Cardiac muscle cell (in vitro differentiated cells and primary cell): ENCODE measurements around the gene RAI14. TPM values are rescaled to one million over a fixed set of nuclear protein-coding genes. Genes with fewer than 3 reads are reported as not detected.

ENCODE experiments used
- DNase-seq, 2 donors: peaks; one replicate each; pipeline versions ENCODE4 v3.0.0 to v3.0.0-alpha.2; 2010 to 2017; ENCODE audit warnings: low read depth in 1 of 2, low spot score in 1 of 2
- H3K27ac ChIP-seq: fragments of 200-600 bp; sonication (generic); 2 replicates; pipeline ENCODE4 v1.5.1; 2016
- H3K27me3 ChIP-seq: fragments of 200-600 bp; sonication (generic); 2 replicates; pipeline ENCODE4 v1.6.0; 2016; ENCODE audit warnings: control low read depth
- H3K36me3 ChIP-seq: fragments of 200-600 bp; sonication (generic); 2 replicates; pipeline ENCODE4 v1.5.1; 2016; ENCODE audit warnings: control low read depth
- H3K4me1 ChIP-seq: fragments of 200-600 bp; sonication (generic); 2 replicates; pipeline ENCODE4 v1.8.1; 2017; ENCODE audit warnings: low read depth, mild to moderate bottlenecking, mixed run types
- H3K4me3 ChIP-seq: fragments of 200-600 bp; sonication (generic); 2 replicates; pipeline ENCODE4 v1.5.1; 2016; ENCODE audit warnings: mild to moderate bottlenecking
- H3K9me3 ChIP-seq: fragments of 200-600 bp; sonication (generic); 2 replicates; pipeline ENCODE4 v1.5.1; 2017; ENCODE audit warnings: low read depth, mild to moderate bottlenecking, control low read depth
- CTCF ChIP-seq: IDR thresholded peaks from 2 replicates; pipeline ENCODE4 v1.5.1; 2012; ENCODE audit warnings: low read depth, mild to moderate bottlenecking, low read length
- polyA plus RNA-seq: library from polyadenylated mRNA; unstranded; fragments of >200 nt; fragmentation: Nextera tagmentation; extraction: Ambion mirVana; gene quantifications from 2 replicates; pipeline ENCODE4 v1.2.1, GENCODE V29; 2016
- total RNA-seq: library from RNA; depleted of rRNA; stranded (reverse); fragments of >200 nt; gene quantifications from 2 replicates; pipeline ENCODE4 v1.2.3, GENCODE V29; 2016

Gene RAI14
- total and polyA plus RNA-seq, 2 experiments from 2014 or later: 9.6 to 11.6 TPM

- no peak for TF ChIP-seq CTCF
- Histone ChIP-seq H3K36me3 (no peaks in the 10 kb centered on the region), H3K4me1 (no peaks in the 10 kb centered on the region), H3K9me3 (no peaks in the 10 kb centered on the region), H3K27me3 (no peaks in the 10 kb centered on the region), H3K4me3 (no peak overlapping the region), H3K27ac (no peak overlapping the region)
- DNase-seq: peak in 1 of 2 donors; percentile 75
These were observed 28.3 kb upstream of the RAI14 start for GRCh38 chr5:34627794-34628193.

GRCh38 chr5:34628373-34628772, 27.8 kb upstream of the RAI14 start:
- DNase-seq: no peak
- H3K27ac ChIP-seq: no peak overlapping the region

DNA sequence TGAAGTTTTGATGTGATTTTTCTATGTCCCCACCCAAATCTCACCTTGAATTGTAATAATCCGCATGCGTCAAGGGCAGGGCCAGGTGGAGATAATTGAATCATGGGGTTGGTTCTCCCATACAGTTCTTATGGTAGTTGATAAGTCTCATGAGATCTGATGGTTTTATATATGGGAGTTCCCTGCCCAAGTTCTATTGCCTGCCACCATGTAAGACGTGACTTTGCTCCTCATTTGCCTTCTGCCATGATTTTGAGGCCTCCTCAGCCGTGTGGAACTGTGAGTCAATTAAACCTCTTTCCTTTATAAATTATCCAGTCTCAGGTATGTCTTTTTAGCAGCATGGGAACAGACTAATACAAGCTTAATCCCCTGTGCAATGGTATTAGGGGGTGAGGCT, 25.5 kb upstream of the RAI14 start:
- TF ChIP-seq CTCF: no peak
- H3K9me3 ChIP-seq: no peaks in the 10 kb centered on the region
- no peak for DNase-seq
- H3K27ac ChIP-seq: no peak overlapping the region
- no peaks in the 10 kb centered on the region for H3K4me1 ChIP-seq
- H3K27me3 ChIP-seq: no peaks in the 10 kb centered on the region
- H3K36me3 ChIP-seq: no peaks in the 10 kb centered on the region
- H3K4me3 ChIP-seq: no peak overlapping the region

More at GRCh38 chr5:34628373-34628772, 27.8 kb upstream of the RAI14 start:
- Histone ChIP-seq H3K4me1 (no peaks in the 10 kb centered on the region), H3K27me3 (no peaks in the 10 kb centered on the region), H3K4me3 (no peak overlapping the region), H3K9me3 (no peaks in the 10 kb centered on the region), H3K36me3 (no peaks in the 10 kb centered on the region)
- TF ChIP-seq CTCF: no peak

DNA sequence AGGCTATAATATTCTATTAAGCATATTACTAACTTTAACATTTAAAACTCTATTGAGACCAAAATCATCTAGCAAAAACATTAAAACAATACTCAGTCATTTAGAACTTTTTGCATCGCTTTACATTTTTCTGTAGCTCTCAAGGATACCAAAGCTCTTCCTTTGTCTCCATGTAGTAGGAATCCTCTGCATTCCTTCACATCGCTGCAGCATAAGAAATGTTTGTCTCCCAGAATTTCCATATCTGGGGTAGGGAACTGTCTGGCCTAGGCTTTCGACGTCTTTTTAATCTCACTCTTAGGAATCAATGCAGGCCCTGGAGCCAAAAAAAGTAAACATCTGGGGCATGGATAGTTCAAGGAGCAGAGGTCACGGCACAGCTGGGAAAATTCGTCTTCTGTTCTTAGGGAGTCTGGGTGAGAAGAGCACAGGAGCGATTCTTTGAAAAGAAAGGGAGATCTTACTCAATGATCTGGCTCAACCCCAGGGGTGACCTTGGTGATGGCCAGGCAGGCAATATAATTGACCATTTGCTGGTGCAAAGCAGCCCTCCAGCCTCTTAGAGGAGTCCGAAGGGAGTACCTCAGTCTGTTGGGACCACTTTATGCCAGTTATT, 23.2 kb upstream of the RAI14 start:
- Histone ChIP-seq H3K9me3 (no peaks in the 10 kb centered on the region), H3K4me3 (no peak overlapping the region), H3K27ac (no peak overlapping the region), H3K27me3 (no peaks in the 10 kb centered on the region), H3K4me1 (no peaks in the 10 kb centered on the region), H3K36me3 (no peaks in the 10 kb centered on the region)
- DNase-seq: no peak
- TF ChIP-seq CTCF: no peak

DNA sequence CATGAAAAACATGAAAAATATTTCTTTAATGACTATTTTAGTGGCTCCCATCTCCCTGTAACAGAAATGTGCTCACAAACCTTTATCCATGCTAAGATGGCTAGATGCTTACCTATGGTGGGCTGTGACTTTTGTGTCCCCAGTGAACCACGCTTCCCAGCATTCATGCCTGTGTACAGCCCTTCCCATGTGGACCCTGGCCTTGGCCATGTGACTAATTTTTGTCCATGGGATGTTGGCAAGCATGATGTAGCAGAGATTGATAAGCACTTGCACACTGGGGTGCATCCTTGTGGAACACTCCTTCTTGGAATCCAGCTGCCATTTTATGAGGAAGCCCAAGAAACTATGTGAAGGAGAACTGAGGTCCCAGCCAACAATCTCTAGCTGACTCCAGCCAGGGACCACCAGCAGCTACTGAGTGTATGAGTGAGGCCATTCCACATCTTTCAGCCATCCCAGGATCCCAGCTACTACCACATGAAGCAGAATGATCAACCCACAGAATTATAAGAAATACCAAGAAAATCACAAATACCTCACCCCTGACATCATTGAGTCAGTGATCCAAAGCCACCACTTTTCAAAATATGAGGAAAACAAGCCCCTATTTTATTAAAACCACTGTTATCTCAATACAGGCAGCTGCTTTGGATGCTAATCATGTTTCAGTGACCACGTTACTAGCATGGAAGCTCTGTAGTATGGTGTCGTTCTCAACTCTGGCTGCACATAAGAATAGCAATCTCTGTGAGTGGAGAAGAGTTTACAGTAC, 16.1 kb upstream of the RAI14 start:
- H3K27me3 ChIP-seq: no peaks in the 10 kb centered on the region
- H3K4me1 ChIP-seq: no peaks in the 10 kb centered on the region
- DNase-seq: peak in 1 of 2 donors; percentile 59
- H3K27ac ChIP-seq: no peak overlapping the region
- H3K9me3 ChIP-seq: no peaks in the 10 kb centered on the region
- TF ChIP-seq CTCF: no peak
- H3K4me3 ChIP-seq: no peak overlapping the region
- H3K36me3 ChIP-seq: no peaks in the 10 kb centered on the region
